ENCODE results near the gene TNFRSF14. TPM values are rescaled to one million over a fixed set of nuclear protein-coding genes. Genes with fewer than 3 reads are reported as not detected.

TNFRSF14 gene
- total and polyA plus RNA-seq, 9 of the 15 experiments (the other 6 are each of a cell fraction or from before 2014, with no cell fraction given), result 0.11 to 2.3 (median 0.68) TPM; not detected in 2

- TF ChIP-seq U2AF1 (optimal IDR thresholded peaks at IDR 0.05; ENCODE audit: low read depth, low read length), result no peak
- no peak for TF ChIP-seq THRB (CRISPR knock-in tag; conservative IDR thresholded peaks at IDR 0.05)
- TF ChIP-seq CBX8 (IDR thresholded peaks at IDR 0.05; ENCODE audit: borderline replicate concordance, extremely low read depth, low read depth, low read length, poor library complexity, severe bottlenecking), result no peak
- TF ChIP-seq, protein P1, sequence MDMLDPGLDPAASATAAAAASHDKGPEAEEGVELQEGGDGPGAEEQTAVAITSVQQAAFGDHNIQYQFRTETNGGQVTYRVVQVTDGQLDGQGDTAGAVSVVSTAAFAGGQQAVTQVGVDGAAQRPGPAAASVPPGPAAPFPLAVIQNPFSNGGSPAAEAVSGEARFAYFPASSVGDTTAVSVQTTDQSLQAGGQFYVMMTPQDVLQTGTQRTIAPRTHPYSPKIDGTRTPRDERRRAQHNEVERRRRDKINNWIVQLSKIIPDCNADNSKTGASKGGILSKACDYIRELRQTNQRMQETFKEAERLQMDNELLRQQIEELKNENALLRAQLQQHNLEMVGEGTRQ (CRISPR knock-in tag; IDR thresholded peaks at IDR 0.05), result no peak
- peak; percentile 30 for TF ChIP-seq PCBP1 (IDR thresholded peaks at IDR 0.05; ENCODE audit: low read depth, low read length, poor library complexity, severe bottlenecking)
- no peak for TF ChIP-seq BCL6 (CRISPR knock-in tag; IDR thresholded peaks at IDR 0.05)
- peak; percentile 34; the same call in 1 of the 2 replicates for TF ChIP-seq NFIC (IDR thresholded peaks at IDR 0.05)
- no peak for TF ChIP-seq ZKSCAN8 (CRISPR knock-in tag; IDR thresholded peaks at IDR 0.05)
- TF ChIP-seq ELF4 (CRISPR knock-in tag; IDR thresholded peaks at IDR 0.05), result no peak
- TF ChIP-seq, protein P2, sequence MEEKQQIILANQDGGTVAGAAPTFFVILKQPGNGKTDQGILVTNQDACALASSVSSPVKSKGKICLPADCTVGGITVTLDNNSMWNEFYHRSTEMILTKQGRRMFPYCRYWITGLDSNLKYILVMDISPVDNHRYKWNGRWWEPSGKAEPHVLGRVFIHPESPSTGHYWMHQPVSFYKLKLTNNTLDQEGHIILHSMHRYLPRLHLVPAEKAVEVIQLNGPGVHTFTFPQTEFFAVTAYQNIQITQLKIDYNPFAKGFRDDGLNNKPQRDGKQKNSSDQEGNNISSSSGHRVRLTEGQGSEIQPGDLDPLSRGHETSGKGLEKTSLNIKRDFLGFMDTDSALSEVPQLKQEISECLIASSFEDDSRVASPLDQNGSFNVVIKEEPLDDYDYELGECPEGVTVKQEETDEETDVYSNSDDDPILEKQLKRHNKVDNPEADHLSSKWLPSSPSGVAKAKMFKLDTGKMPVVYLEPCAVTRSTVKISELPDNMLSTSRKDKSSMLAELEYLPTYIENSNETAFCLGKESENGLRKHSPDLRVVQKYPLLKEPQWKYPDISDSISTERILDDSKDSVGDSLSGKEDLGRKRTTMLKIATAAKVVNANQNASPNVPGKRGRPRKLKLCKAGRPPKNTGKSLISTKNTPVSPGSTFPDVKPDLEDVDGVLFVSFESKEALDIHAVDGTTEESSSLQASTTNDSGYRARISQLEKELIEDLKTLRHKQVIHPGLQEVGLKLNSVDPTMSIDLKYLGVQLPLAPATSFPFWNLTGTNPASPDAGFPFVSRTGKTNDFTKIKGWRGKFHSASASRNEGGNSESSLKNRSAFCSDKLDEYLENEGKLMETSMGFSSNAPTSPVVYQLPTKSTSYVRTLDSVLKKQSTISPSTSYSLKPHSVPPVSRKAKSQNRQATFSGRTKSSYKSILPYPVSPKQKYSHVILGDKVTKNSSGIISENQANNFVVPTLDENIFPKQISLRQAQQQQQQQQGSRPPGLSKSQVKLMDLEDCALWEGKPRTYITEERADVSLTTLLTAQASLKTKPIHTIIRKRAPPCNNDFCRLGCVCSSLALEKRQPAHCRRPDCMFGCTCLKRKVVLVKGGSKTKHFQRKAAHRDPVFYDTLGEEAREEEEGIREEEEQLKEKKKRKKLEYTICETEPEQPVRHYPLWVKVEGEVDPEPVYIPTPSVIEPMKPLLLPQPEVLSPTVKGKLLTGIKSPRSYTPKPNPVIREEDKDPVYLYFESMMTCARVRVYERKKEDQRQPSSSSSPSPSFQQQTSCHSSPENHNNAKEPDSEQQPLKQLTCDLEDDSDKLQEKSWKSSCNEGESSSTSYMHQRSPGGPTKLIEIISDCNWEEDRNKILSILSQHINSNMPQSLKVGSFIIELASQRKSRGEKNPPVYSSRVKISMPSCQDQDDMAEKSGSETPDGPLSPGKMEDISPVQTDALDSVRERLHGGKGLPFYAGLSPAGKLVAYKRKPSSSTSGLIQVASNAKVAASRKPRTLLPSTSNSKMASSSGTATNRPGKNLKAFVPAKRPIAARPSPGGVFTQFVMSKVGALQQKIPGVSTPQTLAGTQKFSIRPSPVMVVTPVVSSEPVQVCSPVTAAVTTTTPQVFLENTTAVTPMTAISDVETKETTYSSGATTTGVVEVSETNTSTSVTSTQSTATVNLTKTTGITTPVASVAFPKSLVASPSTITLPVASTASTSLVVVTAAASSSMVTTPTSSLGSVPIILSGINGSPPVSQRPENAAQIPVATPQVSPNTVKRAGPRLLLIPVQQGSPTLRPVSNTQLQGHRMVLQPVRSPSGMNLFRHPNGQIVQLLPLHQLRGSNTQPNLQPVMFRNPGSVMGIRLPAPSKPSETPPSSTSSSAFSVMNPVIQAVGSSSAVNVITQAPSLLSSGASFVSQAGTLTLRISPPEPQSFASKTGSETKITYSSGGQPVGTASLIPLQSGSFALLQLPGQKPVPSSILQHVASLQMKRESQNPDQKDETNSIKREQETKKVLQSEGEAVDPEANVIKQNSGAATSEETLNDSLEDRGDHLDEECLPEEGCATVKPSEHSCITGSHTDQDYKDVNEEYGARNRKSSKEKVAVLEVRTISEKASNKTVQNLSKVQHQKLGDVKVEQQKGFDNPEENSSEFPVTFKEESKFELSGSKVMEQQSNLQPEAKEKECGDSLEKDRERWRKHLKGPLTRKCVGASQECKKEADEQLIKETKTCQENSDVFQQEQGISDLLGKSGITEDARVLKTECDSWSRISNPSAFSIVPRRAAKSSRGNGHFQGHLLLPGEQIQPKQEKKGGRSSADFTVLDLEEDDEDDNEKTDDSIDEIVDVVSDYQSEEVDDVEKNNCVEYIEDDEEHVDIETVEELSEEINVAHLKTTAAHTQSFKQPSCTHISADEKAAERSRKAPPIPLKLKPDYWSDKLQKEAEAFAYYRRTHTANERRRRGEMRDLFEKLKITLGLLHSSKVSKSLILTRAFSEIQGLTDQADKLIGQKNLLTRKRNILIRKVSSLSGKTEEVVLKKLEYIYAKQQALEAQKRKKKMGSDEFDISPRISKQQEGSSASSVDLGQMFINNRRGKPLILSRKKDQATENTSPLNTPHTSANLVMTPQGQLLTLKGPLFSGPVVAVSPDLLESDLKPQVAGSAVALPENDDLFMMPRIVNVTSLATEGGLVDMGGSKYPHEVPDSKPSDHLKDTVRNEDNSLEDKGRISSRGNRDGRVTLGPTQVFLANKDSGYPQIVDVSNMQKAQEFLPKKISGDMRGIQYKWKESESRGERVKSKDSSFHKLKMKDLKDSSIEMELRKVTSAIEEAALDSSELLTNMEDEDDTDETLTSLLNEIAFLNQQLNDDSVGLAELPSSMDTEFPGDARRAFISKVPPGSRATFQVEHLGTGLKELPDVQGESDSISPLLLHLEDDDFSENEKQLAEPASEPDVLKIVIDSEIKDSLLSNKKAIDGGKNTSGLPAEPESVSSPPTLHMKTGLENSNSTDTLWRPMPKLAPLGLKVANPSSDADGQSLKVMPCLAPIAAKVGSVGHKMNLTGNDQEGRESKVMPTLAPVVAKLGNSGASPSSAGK (IDR thresholded peaks at IDR 0.05), result peak; percentile 9; the same call in 1 of the 2 replicates
- TF ChIP-seq, protein P3, sequence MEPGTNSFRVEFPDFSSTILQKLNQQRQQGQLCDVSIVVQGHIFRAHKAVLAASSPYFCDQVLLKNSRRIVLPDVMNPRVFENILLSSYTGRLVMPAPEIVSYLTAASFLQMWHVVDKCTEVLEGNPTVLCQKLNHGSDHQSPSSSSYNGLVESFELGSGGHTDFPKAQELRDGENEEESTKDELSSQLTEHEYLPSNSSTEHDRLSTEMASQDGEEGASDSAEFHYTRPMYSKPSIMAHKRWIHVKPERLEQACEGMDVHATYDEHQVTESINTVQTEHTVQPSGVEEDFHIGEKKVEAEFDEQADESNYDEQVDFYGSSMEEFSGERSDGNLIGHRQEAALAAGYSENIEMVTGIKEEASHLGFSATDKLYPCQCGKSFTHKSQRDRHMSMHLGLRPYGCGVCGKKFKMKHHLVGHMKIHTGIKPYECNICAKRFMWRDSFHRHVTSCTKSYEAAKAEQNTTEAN (CRISPR knock-in tag; IDR thresholded peaks at IDR 0.05), result no peak
These were observed 3.5 kb downstream of the TNFRSF14 start (continued) for GRCh38 chr1:2559509-2560298.
